Upper lobe of left lung (tissue), 6 donors: ENCODE measurements around the gene BABAM2. TPM values are rescaled to one million over a fixed set of nuclear protein-coding genes. Genes with fewer than 3 reads are reported as not detected.
A peak's percentile ranks its signal among the peaks of the same experiment; 100 is the strongest.
"Not testable (repeated sequence)": the region's sequence is repeated elsewhere in the genome, so short reads cannot be mapped to it uniquely, and the experiment has no call there.

Source experiments
- ATAC-seq, 2 donors: fragments of 200-7000 bp; cut with Tn5 transposase; one replicate each; pipeline ENCODE4 v1.9.1; 2022; ENCODE audit warnings: mild to moderate bottlenecking in 2 of 2, moderate library complexity in 2 of 2; ENCODE audit not compliant: low FRiP score in 2 of 2
- DNase-seq, 2 donors: peaks; one replicate each; pipeline ENCODE4 v3.0.0-alpha.2; 2019 to 2020
- H3K27ac ChIP-seq, 4 donors: fragments of 200-600 bp; sonication (generic); one replicate each; pipeline ENCODE4 v1.5.1; 2016 to 2019
- H3K27me3 ChIP-seq, 4 donors: fragments of 200-600 bp; sonication (generic); one replicate each; pipeline ENCODE4 v1.5.1; 2017 to 2019
- H3K36me3 ChIP-seq, 4 donors: fragments of 200-600 bp; sonication (generic); one replicate each; pipeline ENCODE4 v1.5.1; 2016 to 2019
- H3K4me1 ChIP-seq, 4 donors: fragments of 200-600 bp; sonication (generic); one replicate each; pipeline ENCODE4 v1.5.1; 2018 to 2019
- H3K4me3 ChIP-seq, 4 donors: fragments of 200-600 bp; sonication (generic); one replicate each; pipeline ENCODE4 v1.5.1; 2017 to 2019; ENCODE audit warnings: mild to moderate bottlenecking in 2 of 4, moderate library complexity in 1 of 4
- H3K9me3 ChIP-seq, 4 donors: fragments of 200-600 bp; sonication (generic); one replicate each; pipeline ENCODE4 v1.5.1; 2018 to 2019
- EP300 ChIP-seq, 4 donors: sonication (generic); formaldehyde crosslinking; IDR thresholded peaks; one replicate each; pipeline ENCODE4 v1.5.1; 2017; ENCODE audit warnings: antibody characterized with exemption in 4 of 4, control low read depth in 2 of 4
- POLR2A ChIP-seq, 4 donors: fragments of 450-650 bp; IDR thresholded peaks; one replicate each; pipeline ENCODE4 v1.5.1; 2016 to 2017; ENCODE audit warnings: antibody characterized with exemption in 4 of 4, mild to moderate bottlenecking in 2 of 4
- POLR2AphosphoS5 ChIP-seq, 2 donors: sonication (generic); formaldehyde crosslinking; IDR thresholded peaks; one replicate each; pipeline ENCODE4 v1.5.1; 2017; ENCODE audit warnings: antibody characterized with exemption in 2 of 2
- WGBS, 2 donors: methylation state at CpG; one replicate each; pipeline ENCODE4 v1.1.5; 2017 to 2018; 5-methylcytosine and 5-hydroxymethylcytosine counted together
- total RNA-seq, 6 donors: library from RNA; depleted of rRNA in 4 of 6; stranded (reverse); fragments of >200 nt in 4 of 6; gene quantifications; one replicate each; pipeline versions ENCODE4 v1.1.0 to v1.2.1, GENCODE V29; 2016 to 2021
- TF ChIP-seq, protein P1 (sequence below), 6 experiments: fragments of 450-650 bp in 4 of 6; fragments of 200-600 bp in 2 of 6; sonication (generic) in 2 of 6; IDR thresholded peaks; one replicate each; pipeline ENCODE4 v1.5.1; 2016 to 2019; ENCODE audit warnings: antibody characterized with exemption in 6 of 6
- donor health status: DM: no; HTN: no; CAD: no; lungs with moderate emphysema.
- donor health status: DM: no; HTN: yes; CAD: no; lungs with severe emphysema.

The BABAM2 gene
- total RNA-seq, 6 donors from 2014 or later, result 23.0 to 44.0 (median 38.2) TPM

DNA sequence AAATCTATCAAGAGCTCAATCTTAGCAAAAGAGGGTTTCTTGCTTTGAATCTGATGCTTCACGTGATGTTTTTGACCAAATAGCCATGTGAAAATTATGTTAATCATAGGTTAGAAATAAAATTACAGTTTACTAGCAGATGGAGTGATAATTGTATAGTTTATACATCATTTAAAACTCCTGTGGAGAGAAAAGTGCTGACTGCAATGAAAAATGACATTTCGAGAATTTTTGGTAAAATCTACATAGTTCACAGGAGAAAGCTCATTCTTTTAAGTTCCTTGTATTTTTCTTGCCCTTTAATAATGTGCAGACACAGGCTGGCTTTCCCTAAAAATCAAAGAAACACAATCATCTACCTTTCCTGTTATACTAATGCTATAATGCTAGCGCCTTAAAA is 33.6 kb upstream of the BABAM2 start:
- TF ChIP-seq, protein P1, sequence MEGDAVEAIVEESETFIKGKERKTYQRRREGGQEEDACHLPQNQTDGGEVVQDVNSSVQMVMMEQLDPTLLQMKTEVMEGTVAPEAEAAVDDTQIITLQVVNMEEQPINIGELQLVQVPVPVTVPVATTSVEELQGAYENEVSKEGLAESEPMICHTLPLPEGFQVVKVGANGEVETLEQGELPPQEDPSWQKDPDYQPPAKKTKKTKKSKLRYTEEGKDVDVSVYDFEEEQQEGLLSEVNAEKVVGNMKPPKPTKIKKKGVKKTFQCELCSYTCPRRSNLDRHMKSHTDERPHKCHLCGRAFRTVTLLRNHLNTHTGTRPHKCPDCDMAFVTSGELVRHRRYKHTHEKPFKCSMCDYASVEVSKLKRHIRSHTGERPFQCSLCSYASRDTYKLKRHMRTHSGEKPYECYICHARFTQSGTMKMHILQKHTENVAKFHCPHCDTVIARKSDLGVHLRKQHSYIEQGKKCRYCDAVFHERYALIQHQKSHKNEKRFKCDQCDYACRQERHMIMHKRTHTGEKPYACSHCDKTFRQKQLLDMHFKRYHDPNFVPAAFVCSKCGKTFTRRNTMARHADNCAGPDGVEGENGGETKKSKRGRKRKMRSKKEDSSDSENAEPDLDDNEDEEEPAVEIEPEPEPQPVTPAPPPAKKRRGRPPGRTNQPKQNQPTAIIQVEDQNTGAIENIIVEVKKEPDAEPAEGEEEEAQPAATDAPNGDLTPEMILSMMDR (IDR thresholded peaks at IDR 0.05), result no peak
- TF ChIP-seq POLR2AphosphoS5 (IDR thresholded peaks at IDR 0.05), result no peak
- TF ChIP-seq POLR2A (IDR thresholded peaks at IDR 0.05), result no peak
- TF ChIP-seq EP300 (IDR thresholded peaks at IDR 0.05), result no peak
- H3K4me3 ChIP-seq, result no peak overlapping the region
- ATAC-seq (no peak), DNase-seq (no peak)
- no peak overlapping the region for H3K27ac ChIP-seq
- no peaks in the 10 kb centered on the region for H3K4me1 ChIP-seq
- no peaks in the 10 kb centered on the region for H3K27me3 ChIP-seq
- no peaks in the 10 kb centered on the region for H3K9me3 ChIP-seq
- H3K36me3 ChIP-seq, result no peaks in the 10 kb centered on the region
- WGBS, 2 donors, result 67 to 96% methylated on average over 3 of the region's 3 CpGs

GRCh38 chr2:27857417-27858172 is 32.9 kb upstream of the BABAM2 start:
- Histone ChIP-seq H3K4me1 (no peaks in the 10 kb centered on the region), H3K27me3 (no peaks in the 10 kb centered on the region), H3K9me3 (no peaks in the 10 kb centered on the region), H3K27ac (no peak overlapping the region), H3K4me3 (no peak overlapping the region), H3K36me3 (no peaks in the 10 kb centered on the region)
- no peak for TF ChIP-seq POLR2A (IDR thresholded peaks at IDR 0.05)
- no peak for TF ChIP-seq POLR2AphosphoS5 (IDR thresholded peaks at IDR 0.05)
- TF ChIP-seq, protein P1 (IDR thresholded peaks at IDR 0.05), result no peak
- TF ChIP-seq EP300 (IDR thresholded peaks at IDR 0.05), result no peak
- DNase-seq (no peak), ATAC-seq (no peak)
- 86 to 93% methylated on average over 4 of the region's 4 CpGs for WGBS, 2 donors

- H3K27ac ChIP-seq, result no peak overlapping the region
- ATAC-seq (no peak), DNase-seq (no peak)
- peaks cover 0 to 6% (median 0%) of the 10 kb centered on the region in 4 donors for H3K4me1 ChIP-seq
- H3K27me3 ChIP-seq, result no peaks in the 10 kb centered on the region
- no peak overlapping the region for H3K4me3 ChIP-seq
- TF ChIP-seq POLR2AphosphoS5 (IDR thresholded peaks at IDR 0.05), result no peak
- TF ChIP-seq, protein P1 (IDR thresholded peaks at IDR 0.05), result no peak
- no peak for TF ChIP-seq POLR2A (IDR thresholded peaks at IDR 0.05)
- no peak for TF ChIP-seq EP300 (IDR thresholded peaks at IDR 0.05)
- no peaks in the 10 kb centered on the region for H3K36me3 ChIP-seq
- H3K9me3 ChIP-seq, result no peaks in the 10 kb centered on the region
These were observed 30.4 kb upstream of the BABAM2 start for GRCh38 chr2:27860111-27860510.

- no peak for TF ChIP-seq POLR2AphosphoS5 (IDR thresholded peaks at IDR 0.05)
- TF ChIP-seq, protein P1 (IDR thresholded peaks at IDR 0.05), result no peak
- no peak for TF ChIP-seq EP300 (IDR thresholded peaks at IDR 0.05)
- no peak for TF ChIP-seq POLR2A (IDR thresholded peaks at IDR 0.05)
- H3K4me3 ChIP-seq, result no peak overlapping the region
- H3K36me3 ChIP-seq, result no peaks in the 10 kb centered on the region
- H3K27me3 ChIP-seq, result no peaks in the 10 kb centered on the region
- WGBS, 2 donors, result 63 to 70% methylated on average over 1 of the region's 1 CpG
- H3K27ac ChIP-seq, result no peak overlapping the region
- H3K4me1 ChIP-seq, result peaks cover 0 to 6% (median 0%) of the 10 kb centered on the region in 4 donors
- ATAC-seq, result no peak
- no peaks in the 10 kb centered on the region for H3K9me3 ChIP-seq
- DNase-seq, result peak in 1 of 2 donors; percentile 71
These were observed 27.4 kb upstream of the BABAM2 start for GRCh38 chr2:27863146-27863545.

GRCh38 chr2:27863955-27864354 is 26.6 kb upstream of the BABAM2 start:
- H3K4me3 ChIP-seq, H3K9me3 ChIP-seq, ATAC-seq, DNase-seq, H3K27me3 ChIP-seq, H3K36me3 ChIP-seq, H3K27ac ChIP-seq, H3K4me1 ChIP-seq: not testable (repeated sequence)
- WGBS, 2 donors, result 76 to 93% methylated on average over 5 of the region's 5 CpGs
